H1 (cell line): ENCODE measurements around the gene KBTBD12. TPM values are rescaled to one million over a fixed set of nuclear protein-coding genes. Genes with fewer than 3 reads are reported as not detected.
A peak's percentile ranks its signal among the peaks of the same experiment; 100 is the strongest.

Experiments
- CTCF ChIA-PET: fragments of 300-600 bp; sonication (Branson Sonifier 250); formaldehyde crosslinking; loops from one replicate; lab custom pipeline; 2021; ENCODE audit not compliant: partially characterized antibody; lab: Charles Lee
- POLR2A ChIA-PET: fragments of 300-600 bp; sonication (Branson Sonifier 250); formaldehyde crosslinking; loops from one replicate; lab custom pipeline; 2021; ENCODE audit warnings: inconsistent platforms; ENCODE audit not compliant: partially characterized antibody; lab: Charles Lee
- DNase-seq, 2 experiments: peaks; one replicate each; pipeline versions ENCODE4 v3.0.0 to v3.0.0-alpha.2; 2010 to 2022; ENCODE audit warnings: low spot score in 2 of 2, low read depth in 1 of 2, mixed read lengths in 1 of 2
- FAIRE-seq: peaks from 2 replicates; lab custom pipeline; 2011; peaks lifted over from hg19 to GRCh38; lab: Jason Lieb, UNC
- H2AFZ ChIP-seq: 2 replicates; pipeline ENCODE4 v1.8.1; 2012; ENCODE audit warnings: low read length, inconsistent platforms
- H2AK5ac ChIP-seq: 2 replicates; pipeline ENCODE4 v1.6.1; 2013; ENCODE audit warnings: low read depth, low read length
- H2BK120ac ChIP-seq: replicated peaks from 2 replicates; pipeline ENCODE3; 2013; ENCODE audit warnings: low read depth, low read length, inconsistent platforms
- H2BK12ac ChIP-seq: 2 replicates; pipeline ENCODE4 v1.6.1; 2013; ENCODE audit warnings: low read depth, low read length
- H2BK15ac ChIP-seq: 2 replicates; pipeline ENCODE4 v1.6.1; 2013; ENCODE audit warnings: low read length
- H2BK20ac ChIP-seq: 2 replicates; pipeline ENCODE4 v1.6.1; 2013; ENCODE audit warnings: low read length
- H2BK5ac ChIP-seq: 2 replicates; pipeline ENCODE4 v1.6.1; 2013; ENCODE audit warnings: low read depth, low read length
- H3K14ac ChIP-seq: 2 replicates; pipeline ENCODE4 v1.6.1; 2013; ENCODE audit warnings: inconsistent platforms; ENCODE audit not compliant: insufficient read length
- H3K18ac ChIP-seq: 2 replicates; pipeline ENCODE4 v1.6.1; 2013; ENCODE audit warnings: low read length; ENCODE audit errors: extremely low read depth
- H3K23ac ChIP-seq: 2 replicates; pipeline ENCODE4 v1.6.1; 2013; ENCODE audit warnings: inconsistent platforms; ENCODE audit not compliant: insufficient read length
- H3K23me2 ChIP-seq: 2 replicates; pipeline ENCODE4 v1.6.1; 2013; ENCODE audit warnings: low read depth, low read length
- H3K27ac ChIP-seq: 2 replicates; pipeline ENCODE4 v1.6.1; 2011; ENCODE audit warnings: low read depth, low read length, inconsistent platforms
- H3K27me3 ChIP-seq, 4 experiments: replicated peaks in 1 of 4; 1 replicate in 1 of 4; 2 replicates in 3 of 4; pipeline versions ENCODE4 v1.6.1 to v1.8.1; 2011 to 2013; ENCODE audit warnings: low read length in 3 of 4, mild to moderate bottlenecking in 3 of 4, inconsistent platforms in 2 of 4, mixed read lengths in 2 of 4, moderate library complexity in 1 of 4; ENCODE audit not compliant: control insufficient read depth in 3 of 4, insufficient read depth in 3 of 4; ENCODE audit errors: extremely low read depth in 1 of 4
- H3K36me3 ChIP-seq, 4 experiments: 2 replicates each; pipeline versions ENCODE4 v1.6.1 to v1.8.1; 2011 to 2013; ENCODE audit warnings: mild to moderate bottlenecking in 4 of 4, low read length in 3 of 4, moderate library complexity in 2 of 4, control low read depth in 1 of 4, inconsistent platforms in 1 of 4; ENCODE audit not compliant: insufficient read depth in 4 of 4, control insufficient read depth in 2 of 4
- H3K4ac ChIP-seq: replicated peaks from 2 replicates; pipeline ENCODE3; 2013; ENCODE audit warnings: low read length, low read depth, mixed read lengths, inconsistent platforms; ENCODE audit not compliant: insufficient read length
- H3K4me1 ChIP-seq, 4 experiments: replicated peaks in 1 of 4; 1 replicate in 1 of 4; 2 replicates in 3 of 4; pipeline versions ENCODE4 v1.6.1 to v1.8.1; 2011 to 2013; ENCODE audit warnings: low read length in 3 of 4, inconsistent platforms in 2 of 4, mixed read lengths in 1 of 4; ENCODE audit not compliant: insufficient read depth in 4 of 4, control insufficient read depth in 3 of 4
- H3K4me2 ChIP-seq, 2 experiments: 2 replicates each; pipeline versions ENCODE4 v1.6.1 to v1.8.1; 2011 to 2013; ENCODE audit warnings: low read depth in 2 of 2, low read length in 2 of 2, control low read depth in 1 of 2, inconsistent platforms in 1 of 2, mild to moderate bottlenecking in 1 of 2; ENCODE audit not compliant: insufficient read depth in 1 of 2
- H3K4me3 ChIP-seq, 4 experiments: fragments of 200-600, 300-600 bp in 1 of 4; sonication (generic), shearing (Covaris generic), sonication (Bioruptor Twin) in 1 of 4; 2 replicates each; pipeline versions ENCODE4 v1.5.1 to v1.8.1; 2011 to 2016; ENCODE audit warnings: low read length in 4 of 4, low read depth in 3 of 4, control low read depth in 2 of 4, inconsistent platforms in 2 of 4, mild to moderate bottlenecking in 2 of 4, mixed read lengths in 1 of 4, moderate library complexity in 1 of 4; ENCODE audit not compliant: insufficient read depth in 2 of 4; ENCODE audit errors: extremely low read depth in 1 of 4
- H3K56ac ChIP-seq: replicated peaks from 2 replicates; pipeline ENCODE3; 2013; ENCODE audit warnings: low read depth, mild to moderate bottlenecking, mixed read lengths, low read length, inconsistent platforms; ENCODE audit not compliant: insufficient read length
- H3K79me1 ChIP-seq: 2 replicates; pipeline ENCODE4 v1.6.1; 2013; ENCODE audit warnings: low read depth, low read length, control low read depth
- H3K79me2 ChIP-seq, 2 experiments: 2 replicates each; pipeline versions ENCODE4 v1.6.1 to v1.8.1; 2012 to 2013; ENCODE audit warnings: low read length in 2 of 2, mild to moderate bottlenecking in 2 of 2, inconsistent platforms in 1 of 2; ENCODE audit not compliant: insufficient read depth in 2 of 2, control insufficient read depth in 1 of 2
- H3K9ac ChIP-seq, 4 experiments: replicated peaks in 1 of 4; 1 replicate in 1 of 4; 2 replicates in 3 of 4; pipeline versions ENCODE4 v1.6.1 to v1.8.1; 2011 to 2013; ENCODE audit warnings: low read depth in 3 of 4, low read length in 3 of 4, control low read depth in 2 of 4, mild to moderate bottlenecking in 2 of 4, moderate library complexity in 2 of 4, inconsistent platforms in 1 of 4; ENCODE audit errors: extremely low read depth in 1 of 4
- H3K9me3 ChIP-seq, 2 experiments: 2 replicates each; pipeline versions ENCODE4 v1.6.1 to v1.8.1; 2012 to 2013; ENCODE audit warnings: mild to moderate bottlenecking in 2 of 2, moderate library complexity in 2 of 2, control low read depth in 1 of 2, inconsistent platforms in 1 of 2, low read depth in 1 of 2, low read length in 1 of 2, mixed read lengths in 1 of 2; ENCODE audit not compliant: insufficient read depth in 2 of 2
- H4K20me1 ChIP-seq, 2 experiments: replicated peaks in 1 of 2; 2 replicates each; pipeline versions ENCODE3 to v1.8.1; 2011 to 2013; ENCODE audit warnings: inconsistent platforms in 2 of 2, low read length in 2 of 2, mild to moderate bottlenecking in 1 of 2; ENCODE audit not compliant: insufficient read depth in 2 of 2, control insufficient read depth in 1 of 2
- H4K5ac ChIP-seq: 2 replicates; pipeline ENCODE4 v1.6.1; 2013; ENCODE audit warnings: low read length, low read depth, mixed read lengths, inconsistent platforms; ENCODE audit not compliant: insufficient read length
- H4K8ac ChIP-seq: 2 replicates; pipeline ENCODE4 v1.8.0; 2013; ENCODE audit warnings: mild to moderate bottlenecking, moderate library complexity, low read length, inconsistent platforms; ENCODE audit not compliant: insufficient read depth; ENCODE audit errors: extremely low read depth
- H4K91ac ChIP-seq: replicated peaks from 2 replicates; pipeline ENCODE3; 2013; ENCODE audit warnings: low read length, mixed read lengths, inconsistent platforms; ENCODE audit not compliant: insufficient read length
- WGBS, 2 experiments: shearing (Covaris generic) in 1 of 2; methylation state at CpG; one replicate each; pipeline versions ENCODE4 v1.1.6 to v1.1.7; 2013 to 2015; ENCODE audit warnings: low lambda C conversion rate in 2 of 2, mixed read lengths in 2 of 2, inconsistent platforms in 1 of 2, low coverage in 1 of 2, missing lambda C conversion rate in 1 of 2; ENCODE audit not compliant: insufficient replicate concordance in 2 of 2, insufficient coverage in 1 of 2, insufficient read length in 1 of 2; ENCODE audit errors: extremely low coverage in 1 of 2, missing lambda C conversion rate in 1 of 2; 5-methylcytosine and 5-hydroxymethylcytosine counted together
- polyA plus RNA-seq, 7 experiments: library from polyadenylated mRNA; depleted of rRNA in 3 of 7; stranded (reverse) in 5 of 7; unstranded in 2 of 7; fragments of >200 nt in 5 of 7; fragments of 200-250 nt in 2 of 7; gene quantifications; 1 replicate in 5 of 7; 2 replicates in 1 of 7; 4 replicates in 1 of 7; pipeline versions ENCODE4 v1.2.1 to v1.2.3, GENCODE V29; 2011 to 2013; ENCODE audit warnings: missing spikeins in 2 of 7, mixed read lengths in 2 of 7
- total RNA-seq: library from RNA; stranded (reverse); fragmentation: NEBNext Ultra II Directional; extraction: Animal tissue kit (Norgen Biotek cat#: 25700); gene quantifications from 2 replicates; pipeline ENCODE4 v1.2.1, GENCODE V29; 2021

KBTBD12 gene
- total and polyA plus RNA-seq, 2 of the 8 experiments (the other 6 are each of a cell fraction or from before 2014, with no cell fraction given), result 0.33 to 0.63 TPM

GRCh38 chr3:127899200-127899599 is 15.8 kb upstream of the KBTBD12 start:
- Histone ChIP-seq H3K4me2 (no peak overlapping the region), H3K4me1 (no peaks in the 10 kb centered on the region), H4K8ac (peak overlapping the region; percentile 65; the same call in 1 of the 2 replicates), H3K23ac (no peak overlapping the region), H2AK5ac (no peak overlapping the region), H4K20me1 (no peaks in the 10 kb centered on the region), H3K27ac (no peak overlapping the region), H3K27me3 (no peaks in the 10 kb centered on the region), H4K91ac (no peak overlapping the region), H2BK15ac (no peak overlapping the region), H2AFZ (peak overlapping the region; percentile 18; the same call in 1 of the 2 replicates), H3K56ac (no peak overlapping the region), H3K79me2 (no peaks in the 10 kb centered on the region), H4K5ac (no peak overlapping the region), H3K4ac (no peak overlapping the region), H3K4me3 (no peak overlapping the region), H3K79me1 (no peaks in the 10 kb centered on the region), H2BK20ac (no peak overlapping the region), H3K9ac (no peak overlapping the region), H2BK120ac (no peak overlapping the region), H3K23me2 (no peaks in the 10 kb centered on the region), H3K9me3 (no peaks in the 10 kb centered on the region), H2BK5ac (no peak overlapping the region), H3K14ac (no peak overlapping the region), H3K36me3 (no peaks in the 10 kb centered on the region), H2BK12ac (no peak overlapping the region), H3K18ac (no peak overlapping the region)
- WGBS, 2 experiments, result 77% methylated on average over 6 of the region's 6 CpGs; no CpG with 5 or more reads in 1 of the 2 experiments
- FAIRE-seq (no peak), DNase-seq (no peak)
- POLR2A ChIA-PET, result no interaction called here
- CTCF ChIA-PET, result interaction anchor here (0.8 to 1.7 kb wide), 7 partner anchors 13 to 220 kb away, joined by 3 to 4 read pairs (median 3); no protein-coding TSS in a partner anchor
